ENCODE results near the gene SLC49A4. TPM values are rescaled to one million over a fixed set of nuclear protein-coding genes. Genes with fewer than 3 reads are reported as not detected.
"Not testable (repeated sequence)": the region's sequence is repeated elsewhere in the genome, so short reads cannot be mapped to it uniquely, and the experiment has no call there.

SLC49A4 gene, protein sequence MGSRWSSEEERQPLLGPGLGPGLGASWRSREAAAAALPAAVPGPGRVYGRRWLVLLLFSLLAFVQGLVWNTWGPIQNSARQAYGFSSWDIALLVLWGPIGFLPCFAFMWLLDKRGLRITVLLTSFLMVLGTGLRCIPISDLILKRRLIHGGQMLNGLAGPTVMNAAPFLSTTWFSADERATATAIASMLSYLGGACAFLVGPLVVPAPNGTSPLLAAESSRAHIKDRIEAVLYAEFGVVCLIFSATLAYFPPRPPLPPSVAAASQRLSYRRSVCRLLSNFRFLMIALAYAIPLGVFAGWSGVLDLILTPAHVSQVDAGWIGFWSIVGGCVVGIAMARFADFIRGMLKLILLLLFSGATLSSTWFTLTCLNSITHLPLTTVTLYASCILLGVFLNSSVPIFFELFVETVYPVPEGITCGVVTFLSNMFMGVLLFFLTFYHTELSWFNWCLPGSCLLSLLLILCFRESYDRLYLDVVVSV
- total RNA-seq, result 10.3 TPM

DNA sequence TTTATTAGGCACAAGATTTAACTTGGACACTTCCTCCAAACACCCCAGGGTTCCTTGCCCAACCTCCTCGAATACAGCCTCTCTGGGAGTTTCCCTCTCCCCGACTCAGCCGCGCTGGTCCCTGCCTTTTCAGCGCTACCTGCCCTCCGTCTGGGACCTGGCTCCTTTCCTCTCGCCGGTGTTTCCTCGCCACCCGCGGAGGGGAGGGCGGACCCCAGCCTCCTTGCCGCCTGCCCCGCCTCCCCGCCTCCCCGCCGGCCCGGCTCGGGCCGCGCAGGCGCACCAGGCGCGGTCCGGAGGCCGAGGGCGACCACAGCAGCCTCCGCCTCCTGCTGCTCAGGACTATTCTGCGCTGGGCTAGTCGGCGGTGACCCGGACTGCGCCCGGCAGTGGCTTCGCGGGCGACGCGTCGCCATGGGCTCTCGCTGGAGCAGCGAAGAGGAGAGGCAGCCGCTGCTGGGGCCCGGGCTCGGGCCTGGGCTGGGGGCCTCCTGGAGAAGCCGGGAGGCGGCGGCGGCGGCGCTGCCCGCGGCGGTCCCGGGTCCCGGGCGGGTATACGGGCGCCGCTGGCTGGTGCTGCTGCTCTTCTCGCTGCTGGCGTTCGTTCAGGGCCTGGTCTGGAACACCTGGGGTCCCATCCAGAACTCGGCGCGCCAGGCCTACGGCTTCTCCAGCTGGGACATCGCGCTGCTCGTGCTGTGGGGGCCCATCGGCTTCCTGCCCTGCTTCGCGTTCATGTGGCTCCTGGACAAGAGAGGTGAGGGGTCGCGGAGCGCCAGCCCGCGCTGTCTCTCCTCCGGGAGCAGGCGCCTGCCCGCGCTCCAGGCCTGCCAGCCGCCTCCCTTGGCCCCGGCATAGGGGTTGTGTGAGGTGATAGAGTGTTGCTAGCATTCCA, at the start of gene SLC49A4:
TSS of gene SLC49A4 (plus strand) at position 291 of the 895 bp plus-strand sequence. CDS start at position 415, 124 bp downstream.
- ATAC-seq, result peak; percentile 80

DNA sequence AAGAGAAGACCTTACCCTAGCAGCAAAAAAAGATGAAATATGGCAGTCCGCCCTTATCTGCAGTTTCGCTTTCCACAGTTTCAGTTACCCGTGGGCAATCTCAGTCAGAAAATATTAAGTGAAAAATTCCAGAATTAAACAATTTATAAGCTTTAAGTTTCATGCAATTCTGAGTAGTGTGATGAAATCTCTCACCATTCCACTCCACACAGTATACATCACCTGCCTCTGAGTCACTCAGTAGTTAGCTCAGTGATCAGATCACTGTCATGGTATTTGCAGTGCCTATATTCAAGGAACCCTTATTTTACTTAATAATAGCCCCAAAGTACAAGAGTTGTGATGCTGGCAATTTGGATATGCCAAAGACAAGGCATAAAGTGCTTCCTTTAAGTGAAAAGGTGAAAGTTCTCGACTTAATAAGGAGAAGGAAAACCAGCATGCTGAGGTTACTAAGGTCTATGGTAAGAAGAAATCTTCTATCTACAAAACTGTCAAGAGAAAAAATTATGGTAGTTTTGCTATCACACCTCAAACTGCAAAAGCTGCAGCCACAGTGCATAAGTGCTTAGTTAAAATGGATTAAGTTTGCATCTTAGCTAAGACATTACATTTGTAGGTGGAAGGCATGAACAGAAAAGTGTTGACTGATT, 49.4 kb upstream of the SLC49A4 start:
- ATAC-seq, result peak; percentile 78

DNA sequence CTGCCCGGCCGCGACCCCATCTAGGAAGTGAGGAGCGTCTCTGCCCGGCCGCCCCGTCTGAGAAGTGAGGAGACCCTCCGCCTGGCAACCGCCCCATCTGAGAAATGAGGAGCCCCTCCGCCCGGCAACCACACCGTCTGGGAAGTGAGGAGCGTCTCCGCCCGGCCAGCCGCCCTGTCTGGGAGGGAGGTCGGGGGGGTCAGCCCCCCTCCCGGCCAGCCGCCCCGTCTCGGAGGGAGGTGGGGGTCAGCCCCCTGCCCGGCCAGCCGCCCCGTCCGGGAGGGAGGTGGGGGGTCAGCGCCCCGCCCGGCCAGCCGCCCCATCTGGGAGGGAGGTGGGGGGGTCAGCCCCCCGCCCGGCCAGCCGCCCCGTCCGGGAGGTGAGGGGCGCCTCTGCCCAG, 47.6 kb upstream of the SLC49A4 start:
- not testable (repeated sequence) for ATAC-seq

DNA sequence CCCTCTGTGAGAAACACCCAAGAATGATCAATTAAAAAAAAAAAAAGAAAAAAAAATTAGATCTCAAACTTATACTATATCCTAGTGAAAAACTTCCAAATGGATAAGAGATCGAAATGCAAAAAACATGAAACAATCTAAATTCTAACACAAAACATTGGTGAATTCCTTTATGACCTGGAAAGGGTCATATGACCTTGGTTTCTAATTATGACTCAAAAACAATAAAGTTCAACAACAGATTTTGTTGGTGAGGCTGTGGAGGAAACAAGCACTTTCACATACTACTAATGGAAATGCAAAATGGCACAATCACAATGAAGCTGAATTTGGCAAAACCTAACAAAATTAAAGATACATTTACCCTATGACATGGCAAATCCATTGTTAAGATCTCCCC, 46.5 kb upstream of the SLC49A4 start:
- ATAC-seq, result no peak

DNA sequence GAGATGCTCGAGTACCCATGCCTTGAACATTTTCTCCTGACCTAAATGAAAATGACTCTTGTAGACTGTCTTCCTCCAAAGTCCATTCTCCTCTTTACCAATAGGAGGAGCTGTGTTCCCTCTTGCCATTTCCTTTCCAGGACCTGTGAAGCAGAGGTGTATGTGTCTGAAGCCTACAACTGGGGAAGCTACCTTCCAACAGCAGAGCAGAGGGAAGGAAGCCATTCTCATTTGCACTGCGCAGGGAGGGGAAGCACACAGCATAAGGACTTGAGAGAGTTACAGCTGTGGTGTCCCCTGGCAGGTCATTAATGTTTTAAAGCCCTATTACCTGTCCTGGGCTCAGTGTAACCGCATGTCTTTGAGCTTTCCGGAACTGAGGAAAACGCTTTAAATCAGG, 39.9 kb upstream of the SLC49A4 start:
- ATAC-seq, result peak; percentile 85

DNA sequence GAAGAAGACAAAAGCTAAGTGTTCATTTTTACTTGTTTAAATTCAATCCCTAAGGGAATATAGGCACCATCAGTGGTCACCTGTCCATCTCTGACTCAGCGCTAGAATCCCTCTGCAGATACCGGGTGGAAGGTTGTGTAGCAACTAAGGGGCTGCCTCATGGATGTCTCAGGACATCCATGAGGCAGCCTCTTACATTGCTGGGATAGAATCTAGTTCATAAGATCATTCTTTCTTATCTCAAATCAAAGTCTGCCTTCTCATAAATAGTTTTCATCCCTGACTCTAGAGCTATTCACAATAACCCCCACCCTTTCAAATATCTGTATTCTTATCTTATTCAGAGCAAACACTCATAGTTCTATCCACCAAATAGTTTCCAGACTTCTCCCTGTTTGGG, 39.4 kb upstream of the SLC49A4 start:
- ATAC-seq, result no peak

DNA sequence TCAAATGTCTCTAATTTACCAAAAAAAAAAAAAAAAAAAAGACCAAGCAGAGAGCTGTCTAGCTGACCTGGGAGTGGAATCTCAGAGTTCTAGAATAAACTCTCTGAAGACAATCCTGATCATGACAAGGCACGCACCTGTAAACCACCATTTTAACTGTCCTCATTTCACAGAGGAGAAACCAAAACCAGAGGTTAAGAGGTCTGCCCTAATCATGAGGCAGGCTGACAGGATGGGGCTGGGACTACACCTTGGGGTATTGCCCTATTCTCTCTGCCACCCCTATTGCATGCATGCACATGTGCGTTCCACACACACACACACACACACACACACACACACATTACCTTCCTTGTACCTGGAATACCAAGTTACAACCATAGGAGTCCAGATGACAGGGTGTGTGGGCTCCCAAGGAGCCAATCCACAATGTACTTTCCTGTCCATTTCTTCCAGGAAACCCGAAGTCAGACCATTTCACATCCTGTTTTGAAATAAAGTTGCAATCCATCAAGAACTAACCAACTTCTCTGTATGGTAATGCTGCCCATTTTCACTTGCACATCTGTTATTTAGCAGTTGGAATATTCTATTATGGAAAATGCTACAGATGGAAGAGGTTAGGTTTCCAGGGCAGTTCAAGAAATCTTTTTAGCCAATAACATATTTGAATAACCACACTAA, 35.9 kb upstream of the SLC49A4 start:
- ATAC-seq, result no peak

DNA sequence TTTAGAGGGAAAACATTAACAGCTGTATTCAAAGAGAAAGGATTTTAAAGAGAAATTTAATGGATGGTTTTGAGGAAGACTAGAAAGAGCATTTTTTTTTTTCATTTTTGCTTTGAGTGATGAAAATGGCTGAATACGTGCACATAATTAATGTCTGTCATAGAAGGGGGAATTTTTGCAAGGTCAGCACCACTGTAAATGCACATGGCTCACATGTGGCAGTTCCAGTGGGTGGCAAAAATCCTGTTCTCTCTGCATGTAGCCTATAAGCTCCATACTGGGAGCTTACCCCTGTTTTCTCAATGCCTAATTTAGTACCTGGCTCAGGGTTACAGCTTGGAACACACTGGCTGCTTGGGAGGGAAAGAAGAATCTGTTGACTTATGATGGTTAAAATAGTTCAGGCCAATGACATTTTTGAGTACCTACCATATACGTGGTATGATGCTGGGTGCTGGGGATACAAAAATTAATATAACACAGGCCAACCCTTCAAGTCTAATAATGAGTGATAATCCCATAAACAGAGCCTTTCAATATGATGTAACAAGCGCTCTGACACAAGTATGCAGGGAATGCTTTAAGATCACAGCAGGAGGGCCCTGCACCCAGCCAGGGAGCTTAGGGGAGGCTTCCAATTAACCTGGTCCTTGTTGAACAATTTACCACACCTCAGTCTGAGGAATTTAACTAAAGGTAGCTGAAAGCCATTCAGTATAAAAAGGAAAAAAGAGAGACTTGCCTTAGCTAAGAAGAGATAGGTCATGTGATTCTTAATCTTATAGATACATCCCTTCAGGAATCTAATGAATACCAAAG, 34.2 kb upstream of the SLC49A4 start:
- ATAC-seq, result no peak

DNA sequence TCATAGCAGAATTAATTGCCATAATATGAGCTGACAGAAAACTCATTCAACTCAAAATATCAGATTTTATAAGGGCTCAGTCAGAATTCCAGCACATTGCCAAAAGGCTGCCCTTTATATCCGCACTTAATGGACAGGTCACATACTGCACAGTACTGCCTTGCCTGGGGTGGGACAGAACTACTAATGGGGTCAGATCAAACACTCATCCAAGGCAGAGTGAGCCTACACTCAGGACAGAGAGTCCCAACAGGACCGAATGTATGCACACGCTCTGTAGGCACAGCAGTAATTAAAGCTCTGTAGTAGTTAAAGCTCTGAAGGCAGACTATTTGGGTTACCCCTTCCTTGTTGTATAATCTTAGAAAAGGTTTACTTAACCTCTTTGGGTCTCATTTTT, 28.4 kb upstream of the SLC49A4 start:
- no peak for ATAC-seq

DNA sequence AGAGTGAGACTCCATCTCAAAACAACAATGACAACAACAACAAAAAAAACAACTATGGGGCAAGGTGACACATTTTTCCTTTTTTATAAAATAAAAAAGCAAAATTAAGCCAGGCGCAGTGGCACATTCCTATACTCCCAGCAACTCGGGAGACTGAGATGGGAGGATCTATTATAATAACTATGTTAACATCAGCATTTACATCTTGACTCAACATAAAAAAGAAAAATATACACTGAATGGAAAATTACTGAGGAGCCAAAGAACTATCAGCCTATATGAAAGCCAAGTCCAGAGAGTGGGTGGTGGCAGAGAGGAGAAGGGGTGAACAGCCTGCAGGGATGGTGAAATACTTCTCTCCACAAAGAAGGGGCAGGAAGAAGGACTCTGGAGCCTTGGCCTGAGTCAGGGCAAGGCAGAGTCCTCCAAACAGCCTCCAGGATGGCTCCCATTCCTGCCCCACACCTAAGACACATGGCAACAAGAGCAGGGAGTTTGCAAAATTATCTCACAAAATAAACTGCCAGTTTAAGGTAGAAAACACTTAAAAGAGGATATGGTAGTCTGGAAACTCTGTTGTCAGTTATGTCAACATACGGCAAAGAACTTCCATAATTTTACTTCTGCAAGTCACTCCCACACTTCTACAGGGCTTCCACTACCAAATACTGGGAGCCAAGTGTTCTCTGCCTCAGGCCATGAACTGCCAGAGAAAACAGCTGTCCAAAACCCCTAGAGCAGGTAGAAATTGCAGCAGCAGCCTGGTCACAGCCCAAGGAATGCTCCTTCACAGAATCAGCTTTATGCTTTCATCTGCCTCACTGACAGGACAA, 27.1 kb upstream of the SLC49A4 start:
- no peak for ATAC-seq

DNA sequence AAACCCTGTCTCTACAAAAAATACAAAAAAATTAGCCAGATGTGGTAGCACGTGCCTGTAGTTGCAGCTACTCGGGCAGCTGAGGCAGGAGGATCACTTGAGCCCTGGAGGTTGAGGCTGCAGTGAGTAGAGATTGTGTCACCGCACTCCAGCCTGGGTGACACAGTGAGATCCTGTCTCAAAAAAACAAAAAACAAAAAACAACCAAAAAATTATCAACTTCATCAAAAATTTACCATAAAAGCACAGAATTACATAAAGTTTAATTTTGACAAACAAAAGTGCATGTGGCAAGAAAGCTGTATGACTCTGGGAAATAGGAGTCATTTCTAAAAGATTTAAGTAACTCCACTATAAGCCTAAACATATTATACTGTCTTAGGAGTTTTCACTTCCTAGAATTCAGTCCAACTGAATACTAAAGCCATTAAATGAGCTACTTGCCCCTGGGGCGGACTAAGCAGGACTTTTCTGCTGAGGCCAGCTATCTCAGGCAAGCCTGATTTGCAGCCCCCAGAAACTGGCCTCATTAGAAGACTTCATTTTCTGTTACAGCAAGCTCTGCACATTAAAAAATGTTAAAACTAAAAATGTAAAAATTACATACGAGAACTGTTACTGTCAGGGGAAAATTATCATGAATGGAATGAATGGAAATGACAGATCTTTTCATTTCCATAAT, 24.2 kb upstream of the SLC49A4 start:
- ATAC-seq, result no peak

DNA sequence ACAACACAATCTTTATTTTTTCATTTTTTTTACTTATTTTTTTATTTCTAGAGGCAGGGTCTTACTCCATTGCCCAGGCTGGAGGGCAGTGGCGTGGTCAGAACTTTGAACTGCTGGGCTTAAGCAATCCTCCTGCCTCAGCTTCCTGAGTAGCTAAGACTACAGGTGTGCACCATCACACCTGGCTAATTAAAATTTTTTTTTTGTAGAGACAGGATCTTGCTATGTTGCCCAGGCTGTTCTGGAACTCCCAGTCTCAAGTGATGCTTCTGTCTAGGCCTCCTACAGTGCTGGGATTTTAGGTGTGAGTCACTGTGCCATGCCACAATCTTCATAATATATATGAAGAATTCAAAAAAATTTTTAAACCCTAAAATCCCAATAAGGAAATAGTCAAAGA, 22.0 kb upstream of the SLC49A4 start:
- ATAC-seq, result no peak

DNA sequence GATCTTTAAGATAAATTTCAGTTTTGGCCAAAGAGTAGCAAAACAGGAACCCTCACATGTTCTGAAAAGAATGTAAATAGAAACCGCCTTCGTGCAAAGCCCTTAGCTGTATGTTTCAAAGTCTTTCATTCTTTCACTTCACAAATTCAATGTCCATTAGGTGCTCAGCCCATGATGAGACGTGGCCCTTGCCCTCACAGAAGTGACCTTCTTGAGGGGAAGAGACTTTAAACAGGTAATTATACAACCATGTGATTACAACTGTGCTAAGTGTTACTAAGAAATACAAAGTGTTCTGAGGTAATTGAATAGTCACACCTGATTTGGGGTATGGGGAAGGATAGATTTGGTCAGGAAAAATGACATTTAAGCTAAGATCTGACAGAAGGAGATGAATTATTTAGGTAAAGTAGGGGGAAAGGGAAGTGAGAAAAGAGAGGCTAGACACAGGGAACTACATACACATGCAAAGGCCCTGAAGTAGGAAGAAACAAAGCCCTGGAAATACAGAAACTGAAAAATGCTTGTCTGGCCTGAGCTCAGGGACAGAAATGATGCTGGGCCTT, 20.8 kb upstream of the SLC49A4 start:
- no peak for ATAC-seq

DNA sequence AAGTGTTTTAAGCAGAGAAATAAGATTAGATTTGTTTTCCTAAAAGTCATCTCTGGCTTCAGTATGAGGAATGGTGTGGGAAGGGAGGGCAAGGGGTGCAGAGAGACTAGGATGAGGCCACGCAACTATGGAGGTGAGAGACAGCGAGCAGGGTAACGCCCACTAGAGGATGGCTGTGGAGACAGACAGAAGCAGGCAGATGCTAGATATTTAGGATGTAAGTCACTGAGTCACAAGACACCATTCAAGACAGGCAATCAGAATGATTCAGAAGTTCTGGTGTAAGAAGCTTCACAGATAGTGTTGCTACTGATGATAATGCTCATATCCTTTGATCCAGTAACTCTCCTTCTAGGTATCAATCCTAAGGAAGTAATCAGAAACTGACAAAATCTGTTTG, 20.3 kb upstream of the SLC49A4 start:
- no peak for ATAC-seq

DNA sequence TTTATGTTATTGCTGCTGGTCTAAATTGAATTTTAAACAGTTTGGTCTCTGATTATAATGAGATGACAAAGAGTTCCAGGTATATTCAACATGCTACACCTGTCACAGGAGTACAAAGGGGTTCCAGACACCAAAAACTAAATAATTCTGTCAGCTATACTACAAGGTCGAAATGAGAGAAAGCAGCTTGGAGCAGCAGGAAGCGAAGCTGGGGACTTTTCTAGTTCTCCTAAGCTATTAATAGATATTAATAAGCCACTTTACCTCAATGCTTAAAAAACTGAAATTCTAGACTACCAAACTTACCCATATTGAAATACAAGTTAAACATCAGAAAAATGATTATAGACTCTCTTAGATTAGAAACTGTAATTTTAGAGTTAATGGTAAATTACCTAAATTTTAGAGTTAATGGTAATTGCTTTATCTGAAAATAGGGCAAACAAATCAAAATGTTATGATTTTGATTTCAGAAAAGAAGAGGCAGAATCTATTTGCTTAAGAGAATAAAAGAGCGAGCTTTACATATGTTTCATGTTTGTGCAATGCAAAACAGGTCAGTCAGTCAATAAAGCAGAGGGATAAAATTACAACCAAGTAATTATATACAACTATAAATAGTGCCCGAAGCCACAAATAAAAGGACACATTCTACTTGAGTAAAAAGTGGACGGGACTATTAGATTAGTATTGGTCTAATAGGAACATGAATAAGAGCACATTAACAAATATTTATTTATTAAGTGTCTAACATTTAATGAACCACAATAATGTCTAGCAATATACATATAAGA, 18.0 kb upstream of the SLC49A4 start:
- ATAC-seq, result no peak

DNA sequence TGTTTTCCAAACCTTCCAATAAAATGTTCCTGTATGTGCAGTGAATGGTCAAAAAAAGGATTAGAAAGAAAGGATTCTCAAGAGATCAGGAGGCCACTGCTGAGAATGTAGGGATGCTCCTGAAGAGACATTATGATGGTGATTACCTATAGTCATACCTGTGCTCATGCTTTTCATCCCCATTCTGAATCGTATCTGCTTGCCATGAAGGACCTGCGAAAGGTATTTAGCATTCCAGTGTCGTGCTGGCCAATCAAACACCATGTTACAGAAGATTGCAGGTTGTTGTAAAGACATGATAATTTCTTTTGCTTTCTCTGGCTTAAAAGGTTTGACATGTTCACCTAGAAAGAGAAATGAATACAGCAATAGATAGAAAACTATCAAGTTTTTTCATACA, 17.3 kb upstream of the SLC49A4 start:
- ATAC-seq, result no peak

DNA sequence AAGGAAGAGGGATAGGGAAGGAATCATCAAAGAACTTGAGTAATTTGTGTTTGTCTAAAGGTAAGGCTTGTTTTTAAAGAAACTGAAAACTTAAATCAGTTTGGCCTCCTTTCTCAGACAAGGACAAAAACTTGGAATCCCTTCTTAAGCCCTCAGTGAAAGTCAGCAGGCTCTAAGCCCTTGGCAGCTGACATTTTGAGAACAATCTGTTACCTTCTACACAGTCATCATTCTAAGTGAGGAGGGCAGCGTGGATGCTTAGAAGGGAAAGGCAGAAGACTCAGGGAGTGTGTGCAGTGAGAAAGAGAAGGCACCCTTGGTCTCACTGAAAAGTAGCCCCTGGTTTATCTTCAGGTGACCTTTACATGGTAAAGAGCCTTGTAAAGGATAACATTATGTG, 12.1 kb upstream of the SLC49A4 start:
- ATAC-seq, result no peak

DNA sequence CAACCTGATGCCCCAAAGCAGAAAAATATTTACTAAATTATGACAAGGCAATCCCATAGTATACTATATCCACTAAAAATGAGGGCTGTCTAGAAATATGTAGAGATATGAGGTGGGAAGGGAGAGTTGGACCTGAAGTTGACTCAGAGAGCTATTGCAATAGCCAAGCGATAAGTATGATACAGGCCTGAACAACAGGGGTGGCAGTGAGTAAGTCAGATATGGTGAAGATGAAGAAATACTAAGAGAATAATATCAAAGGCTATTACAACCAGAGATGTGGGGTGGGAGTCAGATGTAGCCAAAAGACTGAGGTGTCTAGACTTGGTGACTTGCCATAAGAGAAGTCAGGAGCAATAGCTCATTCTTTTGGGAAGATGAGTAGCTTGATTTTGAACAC, 10.4 kb upstream of the SLC49A4 start:
- ATAC-seq, result no peak

DNA sequence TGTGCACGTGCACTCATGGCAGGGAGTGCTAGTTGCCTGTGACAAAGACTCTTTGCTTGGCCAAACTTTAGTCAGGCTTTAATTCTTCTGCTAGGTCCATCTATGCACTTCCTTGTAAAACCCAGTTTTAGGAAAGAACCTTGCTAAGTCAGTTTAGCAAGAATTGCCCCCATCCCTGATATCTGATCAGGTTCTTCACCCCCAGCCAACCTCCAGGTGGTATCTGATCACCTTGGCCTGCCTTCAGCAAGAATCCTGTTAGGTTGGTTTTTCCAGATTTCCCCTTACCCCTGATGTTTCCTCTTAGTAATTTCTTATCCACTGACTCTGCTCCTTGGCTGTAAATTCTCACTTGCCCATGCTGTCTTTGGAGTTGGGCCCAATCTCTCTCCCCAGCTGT, 9.6 kb upstream of the SLC49A4 start:
- ATAC-seq, result peak; percentile 22
